A549 (cell line): ENCODE measurements around the gene ARHGAP26. TPM values are rescaled to one million over a fixed set of nuclear protein-coding genes. Genes with fewer than 3 reads are reported as not detected.

Experiments
- ATAC-seq, 2 experiments: fragments of 200-7000 bp in 1 of 2; fragments of >200 bp in 1 of 2; cut with Nextera tagmentation in 1 of 2; cut with Tn5 transposase in 1 of 2; 3 replicates each; pipeline versions ENCODE4 v1.8.0 to v1.9.1; 2018 to 2020; ENCODE audit warnings: mild to moderate bottlenecking in 1 of 2, moderate library complexity in 1 of 2
- CTCF ChIA-PET: fragments of 300-600 bp; sonication (Branson Sonifier 250); formaldehyde crosslinking; extraction: SDS; loops from one replicate; lab custom pipeline; 2021; ENCODE audit warnings: antibody characterized with exemption, inconsistent platforms; lab: Yijun Ruan, JAX
- POLR2A ChIA-PET: fragments of 350-600 bp; formaldehyde crosslinking; extraction: SDS; loops from one replicate; lab custom pipeline; 2021; ENCODE audit warnings: antibody characterized with exemption, inconsistent platforms; lab: Yijun Ruan, JAX
- DNase-seq, 2 experiments: peaks; one replicate each; pipeline versions ENCODE4 v3.0.0 to v3.0.0-alpha.2; 2011 to 2016; ENCODE audit warnings: low read depth in 1 of 2, low spot score in 1 of 2
- FAIRE-seq: peaks from 2 replicates; lab custom pipeline; 2011; peaks lifted over from hg19 to GRCh38; lab: Jason Lieb, UNC
- H3K27ac ChIP-seq, 2 experiments: fragments of >200 bp; sonication (Bioruptor Twin); formaldehyde crosslinking; 3 replicates each; pipeline ENCODE4 v1.5.1; 2016 to 2017
- H3K4me1 ChIP-seq: fragments of >200 bp; sonication (Bioruptor Twin); formaldehyde crosslinking; 3 replicates; pipeline ENCODE4 v1.6.1; 2016
- H3K4me2 ChIP-seq: fragments of >200 bp; sonication (Bioruptor Twin); formaldehyde crosslinking; 3 replicates; pipeline ENCODE4 v1.6.1; 2016
- H3K4me3 ChIP-seq: fragments of >200 bp; sonication (Bioruptor Twin); formaldehyde crosslinking; 3 replicates; pipeline ENCODE4 v1.5.1; 2016
- H3K9me3 ChIP-seq: fragments of >200 bp; sonication (Bioruptor Twin); formaldehyde crosslinking; 3 replicates; pipeline ENCODE4 v1.6.1; 2016
- CBX8 ChIP-seq: fragments of 200-600 bp; sonication (generic); IDR thresholded peaks from 2 replicates; pipeline ENCODE4 v1.6.1; 2016
- CHD4 ChIP-seq: fragments of 200-600 bp; sonication (generic); IDR thresholded peaks from 2 replicates; pipeline ENCODE4 v1.6.1; 2016; ENCODE audit warnings: antibody characterized with exemption, mild to moderate bottlenecking, borderline replicate concordance
- EP300 ChIP-seq, 2 experiments: fragments of >200 bp; sonication (Bioruptor Twin); formaldehyde crosslinking; IDR thresholded peaks; 2 replicates in 1 of 2; 3 replicates in 1 of 2; pipeline ENCODE4 v1.6.1; 2016 to 2017
- FOSL2 ChIP-seq, 2 experiments: fragments of 450-650 bp in 1 of 2; fragments of >200 bp in 1 of 2; sonication (Bioruptor Twin) in 1 of 2; formaldehyde crosslinking; IDR thresholded peaks; 2 replicates each; pipeline versions ENCODE4 v1.5.0 to v1.6.1; 2016 to 2020; ENCODE audit warnings: mild to moderate bottlenecking in 1 of 2, moderate library complexity in 1 of 2
- MAFK ChIP-seq: fragments of 450-650 bp; IDR thresholded peaks from 2 replicates; pipeline ENCODE4 v1.6.1; 2014; ENCODE audit not compliant: partially characterized antibody
- MYC ChIP-seq: IDR thresholded peaks from 2 replicates; pipeline ENCODE4 v1.6.1; 2012; ENCODE audit warnings: mild to moderate bottlenecking, inconsistent platforms, low read length, improper control_type of control experiment, borderline replicate concordance
- NFE2L2 ChIP-seq: fragments of 150-350 bp; conservative IDR thresholded peaks from 2 replicates; pipeline ENCODE4 v1.6.1; 2014; ENCODE audit warnings: low read length
- PHF8 ChIP-seq: fragments of 200-600 bp; sonication (generic); IDR thresholded peaks from 2 replicates; pipeline ENCODE4 v1.6.1; 2016; ENCODE audit warnings: low read depth, mild to moderate bottlenecking, antibody characterized with exemption, moderate library complexity, borderline replicate concordance
- POLR2AphosphoS2 ChIP-seq: conservative IDR thresholded peaks from 2 replicates; pipeline ENCODE4 v1.6.1; 2012; ENCODE audit warnings: low read length, improper control_type of control experiment, inconsistent platforms
- RARB ChIP-seq: fragments of 250-450 bp; sonication (Bioruptor Pico); IDR thresholded peaks from 2 replicates; pipeline ENCODE4 v1.8.0; 2021; ENCODE audit warnings: mild to moderate bottlenecking, moderate library complexity
- RCOR1 ChIP-seq: fragments of 150-350 bp; IDR thresholded peaks from 2 replicates; pipeline ENCODE4 v1.6.1; 2014; ENCODE audit warnings: antibody characterized with exemption, low read length, low read depth
- RNF2 ChIP-seq: fragments of 200-600 bp; sonication (generic); IDR thresholded peaks from 2 replicates; pipeline ENCODE4 v1.6.1; 2016; ENCODE audit warnings: low read depth, mild to moderate bottlenecking, antibody characterized with exemption, moderate library complexity, borderline replicate concordance
- SREBF2 ChIP-seq: fragments of 450-650 bp; IDR thresholded peaks from 2 replicates; pipeline ENCODE4 v1.6.1; 2014; ENCODE audit warnings: mild to moderate bottlenecking, moderate library complexity
- ZFP36 ChIP-seq: fragments of 450-650 bp; IDR thresholded peaks from 2 replicates; pipeline ENCODE4 v1.6.1; 2014; ENCODE audit warnings: borderline replicate concordance; ENCODE audit not compliant: partially characterized antibody
- ZSCAN20 ChIP-seq: fragments of 250-450 bp; sonication (Bioruptor Pico); IDR thresholded peaks from 2 replicates; pipeline ENCODE4 v1.8.0; 2022; ENCODE audit warnings: mild to moderate bottlenecking, moderate library complexity
- WGBS: methylation state at CpG from one replicate; pipeline ENCODE4 v1.1.6; 2017; ENCODE audit errors: missing lambda C conversion rate; 5-methylcytosine and 5-hydroxymethylcytosine counted together
- polyA plus RNA-seq, 4 experiments: library from polyadenylated mRNA; depleted of rRNA in 3 of 4; stranded (reverse); fragments of >200 nt; fragmentation: RNase III in 1 of 4; extraction: RNeasy Plus Mini Kit Qiagen cat#74134 plus additional on column Dnase treatment in 1 of 4; gene quantifications; 2 replicates in 3 of 4; 3 replicates in 1 of 4; pipeline ENCODE4 v1.2.3, GENCODE V29; 2011 to 2017
- TF ChIP-seq, protein P1 (sequence below): fragments of >200 bp; sonication (Bioruptor Twin); formaldehyde crosslinking; IDR thresholded peaks from 2 replicates; pipeline ENCODE4 v1.6.1; 2016
- TF ChIP-seq, protein P2 (sequence below): fragments of >200 bp; sonication (Bioruptor Twin); formaldehyde crosslinking; IDR thresholded peaks from 3 replicates; pipeline ENCODE4 v1.5.1; 2016
- TF ChIP-seq, protein P3 (sequence below): fragments of 250-450 bp; sonication (Bioruptor Pico); IDR thresholded peaks from 2 replicates; pipeline ENCODE4 v1.5.0; 2020; ENCODE audit warnings: low read depth, mild to moderate bottlenecking, moderate library complexity
- TF ChIP-seq, protein P4 (sequence below): IDR thresholded peaks from 2 replicates; pipeline ENCODE4 v1.6.1; 2012; ENCODE audit warnings: low read depth, borderline replicate concordance
- TF ChIP-seq, protein P5 (sequence below): fragments of 450-650 bp; IDR thresholded peaks from 2 replicates; pipeline ENCODE4 v1.6.1; 2014; ENCODE audit warnings: antibody characterized with exemption
- TF ChIP-seq, protein P6 (sequence below): fragments of 150-350 bp; IDR thresholded peaks from 2 replicates; pipeline ENCODE4 v1.6.1; 2014; ENCODE audit warnings: low read depth, mild to moderate bottlenecking, low read length

The ARHGAP26 gene
- polyA plus RNA-seq, 2 of the 4 experiments (the other 2 are of a cell fraction): 6.6 to 19.1 TPM

DNA sequence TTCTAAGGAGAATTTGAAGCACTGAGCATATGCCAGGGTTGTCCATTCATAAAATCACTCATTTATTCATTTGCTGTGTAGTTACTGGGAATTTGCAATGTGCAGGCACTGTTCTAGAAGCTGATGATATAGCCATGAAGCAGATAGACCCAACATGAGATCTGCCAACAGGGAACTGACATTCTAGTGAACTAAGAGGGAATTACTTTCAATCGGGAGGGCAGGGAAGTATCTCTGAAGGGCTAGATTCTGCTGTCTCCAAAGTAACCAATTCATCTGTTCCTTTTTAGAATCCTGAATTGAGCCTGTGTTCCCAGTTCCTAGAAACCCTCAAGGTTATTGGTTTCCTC, 11.4 kb upstream of the ARHGAP26 start:
- DNase-seq (no peak), FAIRE-seq (no peak), ATAC-seq (no peak)
- TF ChIP-seq EP300 (IDR thresholded peaks at IDR 0.05): no peak
- 100% methylated on average over 1 of the region's 1 CpG for WGBS
- Histone ChIP-seq H3K4me2 (no peak overlapping the region), H3K9me3 (no peaks in the 10 kb centered on the region), H3K4me1 (no peaks in the 10 kb centered on the region; the same call in 2 of the 3 replicates), H3K4me3 (no peak overlapping the region), H3K27ac (no peak overlapping the region)
- CTCF ChIA-PET: interaction anchor here (0.9 to 23.4 kb wide), 7 partner anchors 10 to 130 kb away, joined by 3 to 473 read pairs (median 6); no protein-coding TSS in a partner anchor
- POLR2A ChIA-PET: no interaction called here

DNA sequence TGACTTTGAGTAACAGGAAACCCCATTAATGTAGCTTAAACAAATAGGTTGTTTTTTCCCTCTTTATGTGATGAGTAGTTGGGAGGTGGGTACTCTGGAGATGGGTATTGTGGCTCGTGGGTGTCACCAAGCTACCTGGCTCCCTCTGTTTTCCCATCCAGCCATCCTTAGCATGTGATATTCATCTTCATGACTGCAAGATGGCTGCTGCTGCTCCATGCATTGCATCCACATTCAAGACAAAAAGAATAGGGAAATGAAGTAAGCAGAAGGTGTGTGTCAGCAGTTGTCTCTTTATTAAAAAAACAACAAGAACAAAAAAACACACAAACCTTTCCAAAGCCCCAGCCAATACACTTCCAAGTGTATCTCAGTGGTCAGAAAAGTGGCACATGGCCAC, 6.5 kb upstream of the ARHGAP26 start:
- ATAC-seq: no peak
- DNase-seq: no peak
- TF ChIP-seq RCOR1: no peak
- no peak for TF ChIP-seq CHD4
- TF ChIP-seq, protein P1, sequence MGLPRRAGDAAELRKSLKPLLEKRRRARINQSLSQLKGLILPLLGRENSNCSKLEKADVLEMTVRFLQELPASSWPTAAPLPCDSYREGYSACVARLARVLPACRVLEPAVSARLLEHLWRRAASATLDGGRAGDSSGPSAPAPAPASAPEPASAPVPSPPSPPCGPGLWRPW: no peak
- no peak for TF ChIP-seq MAFK
- TF ChIP-seq MYC: no peak
- TF ChIP-seq POLR2AphosphoS2: no peak
- no peak for TF ChIP-seq PHF8
- no peak for TF ChIP-seq ZFP36
- ChIA-PET POLR2A (no interaction called here), CTCF (interaction anchor here (0.8 to 13.5 kb wide), 5 partner anchors 10 to 117 kb away, joined by 3 to 122 read pairs (median 5); no protein-coding TSS in a partner anchor)
- WGBS: 22% methylated on average over 1 of the region's 1 CpG
- Histone ChIP-seq H3K4me1 (no peaks in the 10 kb centered on the region), H3K4me3 (no peak overlapping the region), H3K27ac (no peak overlapping the region), H3K4me2 (no peak overlapping the region), H3K9me3 (no peaks in the 10 kb centered on the region)
- no peak for FAIRE-seq

DNA sequence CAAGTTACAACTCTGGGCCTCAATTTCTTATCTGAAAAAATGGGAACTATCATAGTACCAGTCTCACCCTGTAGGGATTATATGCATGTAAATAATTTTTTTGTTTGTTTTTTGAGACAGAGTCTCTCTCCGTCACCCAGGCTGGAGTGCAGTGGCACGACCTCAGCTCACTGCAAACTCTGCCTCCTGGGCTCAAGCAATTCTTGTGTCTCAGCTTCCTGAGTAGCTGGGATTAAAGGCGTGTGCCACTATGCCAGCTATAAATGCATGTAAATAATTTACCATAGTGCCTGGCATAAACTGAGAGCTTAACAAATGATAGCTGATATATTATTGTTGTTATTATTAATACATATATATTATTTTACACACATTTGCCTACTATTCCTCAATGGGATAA, 3.0 kb upstream of the ARHGAP26 start:
- ChIA-PET POLR2A (no interaction called here), CTCF (interaction anchor here (0.5 to 13.5 kb wide), 10 partner anchors 13 to 157 kb away, joined by 3 to 156 read pairs (median 6); no protein-coding TSS in a partner anchor)
- TF ChIP-seq, protein P2, sequence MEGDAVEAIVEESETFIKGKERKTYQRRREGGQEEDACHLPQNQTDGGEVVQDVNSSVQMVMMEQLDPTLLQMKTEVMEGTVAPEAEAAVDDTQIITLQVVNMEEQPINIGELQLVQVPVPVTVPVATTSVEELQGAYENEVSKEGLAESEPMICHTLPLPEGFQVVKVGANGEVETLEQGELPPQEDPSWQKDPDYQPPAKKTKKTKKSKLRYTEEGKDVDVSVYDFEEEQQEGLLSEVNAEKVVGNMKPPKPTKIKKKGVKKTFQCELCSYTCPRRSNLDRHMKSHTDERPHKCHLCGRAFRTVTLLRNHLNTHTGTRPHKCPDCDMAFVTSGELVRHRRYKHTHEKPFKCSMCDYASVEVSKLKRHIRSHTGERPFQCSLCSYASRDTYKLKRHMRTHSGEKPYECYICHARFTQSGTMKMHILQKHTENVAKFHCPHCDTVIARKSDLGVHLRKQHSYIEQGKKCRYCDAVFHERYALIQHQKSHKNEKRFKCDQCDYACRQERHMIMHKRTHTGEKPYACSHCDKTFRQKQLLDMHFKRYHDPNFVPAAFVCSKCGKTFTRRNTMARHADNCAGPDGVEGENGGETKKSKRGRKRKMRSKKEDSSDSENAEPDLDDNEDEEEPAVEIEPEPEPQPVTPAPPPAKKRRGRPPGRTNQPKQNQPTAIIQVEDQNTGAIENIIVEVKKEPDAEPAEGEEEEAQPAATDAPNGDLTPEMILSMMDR: no peak
- Histone ChIP-seq H3K9me3 (no peaks in the 10 kb centered on the region), H3K27ac (no peak overlapping the region), H3K4me1 (peaks cover 13% of the 10 kb centered on the region; the same call in 2 of the 3 replicates), H3K4me3 (no peak overlapping the region), H3K4me2 (no peak overlapping the region)
- 50% methylated on average over 3 of the region's 3 CpGs for WGBS
- ATAC-seq: no peak
- FAIRE-seq: no peak
- no peak for DNase-seq

DNA sequence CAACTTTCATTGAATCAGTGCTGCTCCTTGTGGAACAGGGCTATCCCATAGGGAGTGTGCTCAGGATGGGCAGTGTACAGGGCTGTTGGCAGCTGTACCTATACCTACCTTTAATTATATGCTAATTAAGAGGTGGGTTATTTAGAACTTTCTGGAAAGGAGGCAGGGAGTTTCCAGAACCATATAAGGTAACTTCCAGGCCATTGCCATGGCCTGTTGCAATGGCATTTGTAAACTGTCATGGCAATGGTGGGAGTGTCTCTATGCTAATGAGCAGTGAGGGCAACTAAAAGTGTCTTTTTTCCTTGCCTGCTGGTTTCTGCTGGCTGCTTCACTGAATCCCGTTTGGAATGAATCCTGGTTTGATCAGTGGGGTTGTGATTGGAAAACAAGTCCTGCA, 2.3 kb upstream of the ARHGAP26 start:
- Histone ChIP-seq H3K9me3 (no peaks in the 10 kb centered on the region), H3K4me1 (peaks cover 20% of the 10 kb centered on the region; the same call in 2 of the 3 replicates), H3K27ac (no peak overlapping the region), H3K4me3 (no peak overlapping the region), H3K4me2 (no peak overlapping the region)
- no peak for ATAC-seq
- CTCF ChIA-PET: interaction anchor here (0.9 to 13.5 kb wide), 9 partner anchors 14 to 157 kb away, joined by 3 to 156 read pairs (median 9); no protein-coding TSS in a partner anchor
- POLR2A ChIA-PET: no interaction called here
- 44% methylated on average over 1 of the region's 1 CpG for WGBS
- DNase-seq: no peak
- no peak for FAIRE-seq
- no peak for TF ChIP-seq ZSCAN20 (CRISPR knock-in tag)
- TF ChIP-seq, protein P3, sequence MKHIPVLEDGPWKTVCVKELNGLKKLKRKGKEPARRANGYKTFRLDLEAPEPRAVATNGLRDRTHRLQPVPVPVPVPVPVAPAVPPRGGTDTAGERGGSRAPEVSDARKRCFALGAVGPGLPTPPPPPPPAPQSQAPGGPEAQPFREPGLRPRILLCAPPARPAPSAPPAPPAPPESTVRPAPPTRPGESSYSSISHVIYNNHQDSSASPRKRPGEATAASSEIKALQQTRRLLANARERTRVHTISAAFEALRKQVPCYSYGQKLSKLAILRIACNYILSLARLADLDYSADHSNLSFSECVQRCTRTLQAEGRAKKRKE (CRISPR knock-in tag): no peak
- no peak for TF ChIP-seq RCOR1
- no peak for TF ChIP-seq MYC
- TF ChIP-seq FOSL2 (IDR thresholded peaks at IDR 0.05): no peak
- no peak for TF ChIP-seq FOSL2 (CRISPR knock-in tag; IDR thresholded peaks at IDR 0.05)
- TF ChIP-seq, protein P2: no peak
- TF ChIP-seq CBX8: no peak
- no peak for TF ChIP-seq NFE2L2
- no peak for TF ChIP-seq RNF2
- TF ChIP-seq, protein P4, sequence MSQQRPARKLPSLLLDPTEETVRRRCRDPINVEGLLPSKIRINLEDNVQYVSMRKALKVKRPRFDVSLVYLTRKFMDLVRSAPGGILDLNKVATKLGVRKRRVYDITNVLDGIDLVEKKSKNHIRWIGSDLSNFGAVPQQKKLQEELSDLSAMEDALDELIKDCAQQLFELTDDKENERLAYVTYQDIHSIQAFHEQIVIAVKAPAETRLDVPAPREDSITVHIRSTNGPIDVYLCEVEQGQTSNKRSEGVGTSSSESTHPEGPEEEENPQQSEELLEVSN: no peak
- TF ChIP-seq RARB: no peak
- TF ChIP-seq, protein P5, sequence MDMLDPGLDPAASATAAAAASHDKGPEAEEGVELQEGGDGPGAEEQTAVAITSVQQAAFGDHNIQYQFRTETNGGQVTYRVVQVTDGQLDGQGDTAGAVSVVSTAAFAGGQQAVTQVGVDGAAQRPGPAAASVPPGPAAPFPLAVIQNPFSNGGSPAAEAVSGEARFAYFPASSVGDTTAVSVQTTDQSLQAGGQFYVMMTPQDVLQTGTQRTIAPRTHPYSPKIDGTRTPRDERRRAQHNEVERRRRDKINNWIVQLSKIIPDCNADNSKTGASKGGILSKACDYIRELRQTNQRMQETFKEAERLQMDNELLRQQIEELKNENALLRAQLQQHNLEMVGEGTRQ: no peak
- TF ChIP-seq, protein P6, sequence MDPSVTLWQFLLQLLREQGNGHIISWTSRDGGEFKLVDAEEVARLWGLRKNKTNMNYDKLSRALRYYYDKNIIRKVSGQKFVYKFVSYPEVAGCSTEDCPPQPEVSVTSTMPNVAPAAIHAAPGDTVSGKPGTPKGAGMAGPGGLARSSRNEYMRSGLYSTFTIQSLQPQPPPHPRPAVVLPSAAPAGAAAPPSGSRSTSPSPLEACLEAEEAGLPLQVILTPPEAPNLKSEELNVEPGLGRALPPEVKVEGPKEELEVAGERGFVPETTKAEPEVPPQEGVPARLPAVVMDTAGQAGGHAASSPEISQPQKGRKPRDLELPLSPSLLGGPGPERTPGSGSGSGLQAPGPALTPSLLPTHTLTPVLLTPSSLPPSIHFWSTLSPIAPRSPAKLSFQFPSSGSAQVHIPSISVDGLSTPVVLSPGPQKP: no peak
- no peak for TF ChIP-seq SREBF2
